Measurements from ENCODE around the gene IFNE. TPM values are rescaled to one million over a fixed set of nuclear protein-coding genes. Genes with fewer than 3 reads are reported as not detected.

Gene IFNE
- total and polyA plus RNA-seq, 12 donors, result not detected

DNA sequence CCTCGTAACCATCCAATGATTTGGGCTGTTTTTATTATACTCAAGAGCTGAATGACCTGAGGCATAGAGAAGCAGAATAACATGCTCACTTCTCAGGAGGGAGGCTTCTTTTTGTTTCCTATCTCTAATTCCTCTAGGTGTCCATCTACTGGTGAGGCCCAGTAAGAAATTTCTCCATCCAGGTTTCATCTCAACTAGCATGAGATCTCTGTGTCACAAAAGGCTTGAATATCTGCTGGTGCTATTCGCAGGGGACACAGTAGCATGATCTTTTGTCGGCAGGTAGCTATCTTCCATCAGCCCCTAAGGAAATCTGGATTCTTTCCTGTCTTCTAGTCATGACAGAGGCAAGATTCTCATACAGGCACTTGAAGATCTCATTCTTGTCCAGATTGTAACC, 8.9 kb downstream of the IFNE start:
- DNase-seq, result no peak
- TF ChIP-seq POLR2A (IDR thresholded peaks at IDR 0.05), result no peak
- TF ChIP-seq, protein P1, sequence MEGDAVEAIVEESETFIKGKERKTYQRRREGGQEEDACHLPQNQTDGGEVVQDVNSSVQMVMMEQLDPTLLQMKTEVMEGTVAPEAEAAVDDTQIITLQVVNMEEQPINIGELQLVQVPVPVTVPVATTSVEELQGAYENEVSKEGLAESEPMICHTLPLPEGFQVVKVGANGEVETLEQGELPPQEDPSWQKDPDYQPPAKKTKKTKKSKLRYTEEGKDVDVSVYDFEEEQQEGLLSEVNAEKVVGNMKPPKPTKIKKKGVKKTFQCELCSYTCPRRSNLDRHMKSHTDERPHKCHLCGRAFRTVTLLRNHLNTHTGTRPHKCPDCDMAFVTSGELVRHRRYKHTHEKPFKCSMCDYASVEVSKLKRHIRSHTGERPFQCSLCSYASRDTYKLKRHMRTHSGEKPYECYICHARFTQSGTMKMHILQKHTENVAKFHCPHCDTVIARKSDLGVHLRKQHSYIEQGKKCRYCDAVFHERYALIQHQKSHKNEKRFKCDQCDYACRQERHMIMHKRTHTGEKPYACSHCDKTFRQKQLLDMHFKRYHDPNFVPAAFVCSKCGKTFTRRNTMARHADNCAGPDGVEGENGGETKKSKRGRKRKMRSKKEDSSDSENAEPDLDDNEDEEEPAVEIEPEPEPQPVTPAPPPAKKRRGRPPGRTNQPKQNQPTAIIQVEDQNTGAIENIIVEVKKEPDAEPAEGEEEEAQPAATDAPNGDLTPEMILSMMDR (IDR thresholded peaks at IDR 0.05), result no peak
- Histone ChIP-seq H3K27ac (no peak overlapping the region), H3K9me3 (replicated peaks in 1 of 3) (no peaks in the 10 kb centered on the region), H3K4me1 (replicated peaks in 1 of 2) (no peaks in the 10 kb centered on the region), H3K4me3 (no peak overlapping the region), H3K27me3 (no peaks in the 10 kb centered on the region), H3K36me3 (replicated peaks in 1 of 2) (no peaks in the 10 kb centered on the region)
- 63 to 82% (median 75%) methylated on average over 3 of the region's 3 CpGs for WGBS, 4 donors
- intact Hi-C loops (cut with DNase I), result no loop called here

DNA sequence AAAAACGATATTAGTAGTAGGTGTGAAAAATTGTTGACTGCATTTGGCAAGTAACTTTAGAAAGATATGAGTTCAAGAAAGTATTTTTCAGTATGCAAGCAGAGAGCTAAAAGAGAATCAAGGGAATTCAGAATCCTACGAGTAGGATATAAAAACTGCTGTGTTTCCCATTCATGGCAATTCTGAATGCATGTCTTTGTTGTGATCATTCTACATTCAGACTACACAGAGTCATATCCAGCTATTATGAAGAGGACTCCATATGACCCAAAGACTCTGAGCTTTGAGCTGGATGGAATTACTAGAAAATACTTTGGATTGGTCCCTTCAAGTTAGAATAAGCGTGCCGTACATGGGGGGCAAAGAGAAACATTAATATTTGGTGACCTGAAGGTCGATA, 12.0 kb downstream of the IFNE start:
- no peak overlapping the region for H3K4me3 ChIP-seq
- no peak overlapping the region for H3K27ac ChIP-seq
- H3K36me3 ChIP-seq (replicated peaks in 1 of 2), result no peaks in the 10 kb centered on the region
- DNase-seq, result no peak
- intact Hi-C loops (cut with DNase I), result no loop called here
- TF ChIP-seq POLR2A (IDR thresholded peaks at IDR 0.05), result no peak
- TF ChIP-seq, protein P1 (IDR thresholded peaks at IDR 0.05), result no peak
- H3K4me1 ChIP-seq (replicated peaks in 1 of 2), result no peaks in the 10 kb centered on the region
- WGBS, 4 donors, result 63 to 77% (median 71%) methylated on average over 5 of the region's 5 CpGs
- H3K27me3 ChIP-seq, result no peaks in the 10 kb centered on the region
- H3K9me3 ChIP-seq (replicated peaks in 1 of 3), result no peaks in the 10 kb centered on the region

GRCh38 chr9:21465859-21466518, 16.1 kb downstream of the IFNE start:
- no peaks in the 10 kb centered on the region for H3K36me3 ChIP-seq (replicated peaks in 1 of 2)
- intact Hi-C loops (cut with DNase I), result no loop called here
- H3K9me3 ChIP-seq (replicated peaks in 1 of 3), result peaks cover 0 to 4% (median 0%) of the 10 kb centered on the region in 3 donors
- no peak for DNase-seq
- no peaks in the 10 kb centered on the region for H3K4me1 ChIP-seq (replicated peaks in 1 of 2)
- H3K27me3 ChIP-seq, result no peaks in the 10 kb centered on the region
- TF ChIP-seq POLR2A (IDR thresholded peaks at IDR 0.05), result no peak
- TF ChIP-seq, protein P1 (IDR thresholded peaks at IDR 0.05), result peak; percentile 23 to 56 (median 46)
- no peak overlapping the region for H3K27ac ChIP-seq
- no peak overlapping the region for H3K4me3 ChIP-seq

- Histone ChIP-seq H3K9me3 (replicated peaks in 1 of 3) (peaks cover 0 to 4% (median 0%) of the 10 kb centered on the region in 3 donors), H3K4me1 (replicated peaks in 1 of 2) (no peaks in the 10 kb centered on the region), H3K4me3 (no peak overlapping the region), H3K27me3 (no peaks in the 10 kb centered on the region), H3K36me3 (replicated peaks in 1 of 2) (no peaks in the 10 kb centered on the region), H3K27ac (no peak overlapping the region)
- 79 to 90% (median 80%) methylated on average over 2 to 5 of the region's 5 CpGs for WGBS, 4 donors
- TF ChIP-seq POLR2A (IDR thresholded peaks at IDR 0.05), result no peak
- TF ChIP-seq, protein P1 (IDR thresholded peaks at IDR 0.05), result no peak
- no peak for DNase-seq
- intact Hi-C loops (cut with DNase I), result no loop called here
Observed at GRCh38 chr9:21465138-21465537, 17.0 kb downstream of the IFNE start.
